DND-41 (cell line): ENCODE measurements around the gene STAT4.

Source experiments
- EZH2 ChIP-seq: IDR thresholded peaks from 3 replicates; pipeline ENCODE4 v1.6.1; 2012; ENCODE audit warnings: borderline replicate concordance, low read depth, mild to moderate bottlenecking, moderate library complexity, low read length, inconsistent platforms; ENCODE audit not compliant: severe bottlenecking
- TF ChIP-seq, protein P1 (sequence below): IDR thresholded peaks from 2 replicates; pipeline ENCODE4 v1.5.1; 2012; ENCODE audit warnings: borderline replicate concordance, low read length, moderate library complexity, mild to moderate bottlenecking; ENCODE audit not compliant: poor library complexity, severe bottlenecking; ENCODE audit errors: extremely low read depth

DNA sequence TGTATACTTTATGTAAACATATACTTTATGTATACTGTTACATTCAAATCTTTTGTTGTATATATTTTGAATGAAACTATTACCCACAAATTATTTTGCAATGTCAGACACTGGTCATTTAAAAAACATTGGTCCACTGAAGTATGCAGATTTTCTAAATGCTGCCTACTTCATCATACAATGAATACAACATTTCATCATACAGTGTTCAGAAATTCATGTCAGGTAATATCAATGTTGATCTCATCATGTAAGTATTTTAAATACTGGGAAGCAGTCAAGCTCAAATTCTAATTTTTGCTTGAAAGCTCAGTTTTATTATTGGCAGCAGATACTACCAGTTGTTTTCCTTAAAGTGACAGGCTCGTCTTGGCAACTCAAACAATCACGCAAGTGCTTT is 2.9 kb upstream of the STAT4 start:
- TF ChIP-seq, protein P1, sequence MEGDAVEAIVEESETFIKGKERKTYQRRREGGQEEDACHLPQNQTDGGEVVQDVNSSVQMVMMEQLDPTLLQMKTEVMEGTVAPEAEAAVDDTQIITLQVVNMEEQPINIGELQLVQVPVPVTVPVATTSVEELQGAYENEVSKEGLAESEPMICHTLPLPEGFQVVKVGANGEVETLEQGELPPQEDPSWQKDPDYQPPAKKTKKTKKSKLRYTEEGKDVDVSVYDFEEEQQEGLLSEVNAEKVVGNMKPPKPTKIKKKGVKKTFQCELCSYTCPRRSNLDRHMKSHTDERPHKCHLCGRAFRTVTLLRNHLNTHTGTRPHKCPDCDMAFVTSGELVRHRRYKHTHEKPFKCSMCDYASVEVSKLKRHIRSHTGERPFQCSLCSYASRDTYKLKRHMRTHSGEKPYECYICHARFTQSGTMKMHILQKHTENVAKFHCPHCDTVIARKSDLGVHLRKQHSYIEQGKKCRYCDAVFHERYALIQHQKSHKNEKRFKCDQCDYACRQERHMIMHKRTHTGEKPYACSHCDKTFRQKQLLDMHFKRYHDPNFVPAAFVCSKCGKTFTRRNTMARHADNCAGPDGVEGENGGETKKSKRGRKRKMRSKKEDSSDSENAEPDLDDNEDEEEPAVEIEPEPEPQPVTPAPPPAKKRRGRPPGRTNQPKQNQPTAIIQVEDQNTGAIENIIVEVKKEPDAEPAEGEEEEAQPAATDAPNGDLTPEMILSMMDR = no peak
- TF ChIP-seq EZH2 = no peak
